DMS 273 (cell line): Measurements from ENCODE around the gene DNAJC6.
"Not testable (repeated sequence)": the region's sequence is repeated elsewhere in the genome, so short reads cannot be mapped to it uniquely, and the experiment has no call there.

Experiments
- DNase-seq: peaks from one replicate; lab custom pipeline; 2025; ENCODE audit not compliant: unreplicated experiment; lab: John Stamatoyannopoulos, UW

DNAJC6 gene

DNA sequence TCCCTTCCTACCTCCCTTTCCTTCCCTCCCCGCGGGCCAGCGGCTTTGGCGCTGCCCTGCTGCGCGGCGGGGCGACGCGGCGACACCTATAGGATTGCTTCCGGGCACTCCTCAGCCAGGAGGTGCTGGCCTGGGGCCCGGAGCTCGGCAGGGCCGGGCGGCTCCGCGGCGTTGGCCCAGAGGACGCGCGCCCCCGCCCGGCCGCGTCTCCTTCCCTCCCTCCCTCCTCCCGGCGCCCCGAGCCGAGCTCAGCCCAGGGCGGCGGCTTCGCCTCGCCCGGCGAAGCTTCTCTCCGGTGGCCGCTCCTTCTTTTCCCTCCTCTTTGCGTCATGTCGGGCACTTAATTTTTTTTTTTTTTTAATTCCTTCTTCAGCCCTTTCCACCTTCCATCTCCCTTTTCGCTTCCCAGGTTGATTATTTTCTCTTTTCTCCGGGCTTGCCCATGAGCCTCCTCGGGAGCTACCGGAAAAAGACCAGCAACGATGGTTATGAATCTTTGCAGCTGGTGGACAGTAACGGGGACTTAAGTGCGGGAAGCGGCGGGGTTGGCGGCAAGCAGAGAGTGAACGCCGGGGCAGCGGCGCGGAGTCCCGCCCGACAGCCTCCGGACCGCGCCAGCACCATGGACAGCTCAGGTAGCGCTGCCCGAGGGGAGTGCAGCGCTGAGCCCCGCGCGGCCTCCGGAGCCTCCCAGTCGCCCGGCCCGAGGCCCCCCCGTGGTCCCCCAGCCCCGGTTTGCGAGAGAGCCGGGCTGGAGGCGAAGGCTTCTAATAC, at the start of gene DNAJC6:
Gene DNAJC6 (plus strand): TSS at position 240 of the 774 bp plus-strand sequence. CDS start 203 bp downstream, at position 443.
- peak; percentile 93 for DNase-seq

DNA sequence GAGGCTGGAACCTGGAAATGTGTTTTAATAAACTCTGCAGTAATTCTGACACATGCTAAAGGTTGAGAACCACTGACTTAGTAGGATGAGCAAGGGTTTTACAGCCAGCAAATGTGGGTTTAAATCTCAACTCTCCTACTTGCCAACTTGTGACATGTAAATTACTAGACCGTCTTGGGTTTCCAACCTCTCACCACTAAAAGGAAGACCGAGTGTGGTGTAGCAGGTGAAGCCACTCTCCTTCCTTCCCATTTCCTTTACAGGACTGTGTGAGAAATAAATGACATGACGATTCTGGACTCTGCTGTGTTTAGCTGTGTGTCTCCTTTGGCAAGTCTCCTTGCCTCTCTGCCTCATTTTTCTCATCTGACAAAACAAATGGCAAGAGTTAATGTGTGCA, 49.5 kb upstream of the DNAJC6 start:
- no peak for DNase-seq

DNA sequence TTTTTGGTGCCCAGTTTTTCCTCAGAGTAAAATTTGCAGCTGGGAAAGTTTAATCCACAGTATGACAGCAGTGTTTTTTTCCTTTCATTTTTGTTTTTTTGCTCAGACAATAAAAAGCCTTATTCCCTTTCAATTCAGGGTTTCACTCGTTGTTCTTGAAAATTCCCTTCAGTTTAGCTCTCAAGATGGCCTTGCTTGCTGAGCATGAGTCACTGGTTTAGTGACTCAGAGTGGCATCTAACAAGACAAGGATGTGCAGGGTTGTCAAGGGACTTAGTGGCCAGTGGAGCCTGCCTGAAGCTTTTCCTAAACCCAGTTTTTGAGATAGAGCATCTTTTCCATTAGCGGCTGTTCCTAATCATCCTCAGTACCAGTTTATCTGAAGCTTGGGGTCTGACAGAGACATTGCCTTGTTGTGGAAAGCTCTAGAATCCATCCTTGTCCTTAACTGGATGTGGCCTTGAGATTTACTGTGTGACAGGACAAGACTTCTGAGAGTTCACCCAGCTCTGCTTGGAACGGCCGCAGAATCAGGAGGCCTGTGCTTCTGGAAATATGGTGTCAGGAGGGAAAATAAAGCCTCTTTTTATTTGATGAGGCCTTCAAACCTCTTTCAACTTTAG, 48.4 kb upstream of the DNAJC6 start:
- DNase-seq = no peak

DNA sequence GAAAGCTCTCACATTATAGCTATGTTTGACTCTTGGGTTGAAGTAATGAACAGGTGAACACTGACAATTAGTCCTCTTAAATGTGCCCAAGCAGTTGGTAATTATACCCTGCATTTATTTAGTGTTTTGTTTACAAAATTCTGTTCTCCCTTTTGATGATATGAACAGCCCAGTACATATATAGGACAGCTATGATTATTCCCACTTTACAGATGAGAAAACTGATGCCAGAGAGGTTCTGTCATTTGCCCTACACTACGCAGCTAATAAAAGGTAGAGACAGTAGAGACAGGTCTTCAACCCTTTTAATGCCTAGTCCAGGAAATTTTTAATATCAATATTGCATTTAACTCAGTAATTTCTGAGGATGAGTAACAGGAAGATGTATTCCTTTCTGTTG, 46.1 kb upstream of the DNAJC6 start:
- DNase-seq = no peak

DNA sequence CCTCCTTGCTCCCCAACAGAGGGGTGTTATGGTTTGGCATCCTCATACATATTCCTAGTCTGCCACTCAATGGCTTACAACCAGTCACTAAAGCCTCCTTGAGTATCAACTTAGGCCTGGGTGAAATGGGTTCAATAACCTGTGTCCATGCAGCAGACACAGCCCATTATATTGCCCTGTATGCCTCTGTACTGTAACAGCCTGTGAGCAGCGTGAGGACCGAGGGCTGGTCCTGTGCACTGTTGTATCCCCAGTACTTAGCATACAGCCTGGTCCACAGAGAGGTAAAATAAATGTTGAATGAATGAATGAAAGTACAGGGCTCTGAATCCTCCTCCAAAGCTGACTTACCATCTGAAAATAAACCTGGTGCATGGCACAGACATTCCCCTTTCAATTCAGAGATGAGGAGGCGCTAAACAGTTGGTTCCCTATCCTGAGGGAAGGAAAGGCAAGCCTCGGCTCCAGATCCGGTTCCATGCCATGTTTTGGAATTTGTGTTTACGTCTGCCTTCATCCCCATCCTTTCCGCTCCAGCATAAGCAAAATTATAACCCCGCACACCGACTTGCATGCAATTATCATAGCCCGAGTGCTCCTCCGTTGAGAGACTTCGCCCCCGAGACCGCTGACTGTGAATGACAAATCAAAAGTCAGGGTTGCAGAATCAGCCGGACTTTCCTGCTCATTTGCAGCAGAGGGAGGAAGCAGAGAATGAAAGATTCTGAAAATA, 45.0 kb upstream of the DNAJC6 start:
- DNase-seq = peak; percentile 87

DNA sequence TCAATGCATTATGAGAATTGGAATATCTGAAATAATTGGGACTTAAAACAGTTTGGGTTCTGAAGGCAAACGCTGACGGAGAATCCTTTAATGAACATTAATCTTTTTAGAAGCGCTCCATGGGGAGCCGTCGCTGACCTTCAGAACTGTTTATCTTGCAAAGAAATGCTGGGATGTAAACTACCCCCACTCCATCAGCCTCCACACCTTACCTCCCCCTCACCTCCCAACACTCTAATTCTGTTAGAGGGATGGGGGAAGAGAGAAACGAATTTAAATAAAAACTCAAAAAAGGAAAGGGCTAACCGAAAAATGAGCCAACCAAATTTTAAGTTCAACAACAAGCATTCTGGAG, 44.1 kb upstream of the DNAJC6 start:
- no peak for DNase-seq

DNA sequence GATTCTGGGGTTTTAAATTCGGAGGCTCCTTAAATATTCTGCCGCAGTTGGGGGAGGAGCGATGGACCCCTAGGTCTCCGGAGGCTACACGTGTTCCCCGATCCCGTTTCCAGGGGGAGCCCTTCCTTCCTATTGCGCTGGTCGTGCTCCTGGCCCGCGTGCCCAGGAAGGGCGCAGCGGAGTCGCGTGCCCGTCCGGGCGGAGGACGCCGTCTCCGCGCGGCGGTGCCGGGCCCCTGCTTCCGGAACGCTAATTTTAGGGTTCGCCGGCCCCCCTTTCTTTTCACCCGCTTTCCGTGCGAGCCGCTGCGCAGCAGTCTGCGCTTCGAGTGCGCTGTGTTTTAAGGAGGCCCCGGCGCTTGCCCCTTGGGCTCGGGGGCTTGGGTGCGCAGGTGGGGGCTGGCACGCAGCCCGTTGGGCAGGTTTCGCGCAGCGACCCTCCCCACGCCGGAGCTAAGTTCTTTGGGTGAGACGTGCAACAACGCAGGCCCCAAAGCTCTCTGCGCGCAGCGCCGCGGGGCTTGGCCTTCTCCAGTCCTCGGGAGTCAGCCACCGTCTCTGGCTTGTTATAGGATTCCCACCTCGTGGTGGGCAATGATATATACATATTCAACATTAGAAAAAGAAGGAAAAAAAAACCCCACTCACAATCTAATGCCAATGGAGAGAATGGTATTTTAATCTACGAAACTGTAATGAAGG, 43.5 kb upstream of the DNAJC6 start:
- DNase-seq = peak; percentile 86

DNA sequence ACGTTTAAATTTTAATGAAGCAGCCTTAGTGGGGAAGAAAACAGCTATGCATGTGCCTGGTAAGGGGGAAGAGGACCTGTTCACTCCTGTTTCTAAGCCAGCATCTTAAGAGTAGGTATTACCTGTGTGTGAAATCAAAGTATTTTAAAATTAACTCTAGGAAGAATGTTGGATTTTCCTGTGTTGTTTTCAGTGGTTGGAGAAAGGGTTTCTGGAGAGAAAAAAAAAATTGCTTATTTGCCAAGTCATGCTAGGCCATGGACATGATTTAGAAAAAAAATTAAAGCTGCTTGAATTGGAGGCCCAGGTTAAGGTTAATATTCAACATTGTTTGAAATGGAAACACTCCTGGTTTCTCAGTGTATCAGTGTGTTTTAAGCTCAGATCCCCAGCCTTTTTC, 42.9 kb upstream of the DNAJC6 start:
- no peak for DNase-seq

DNA sequence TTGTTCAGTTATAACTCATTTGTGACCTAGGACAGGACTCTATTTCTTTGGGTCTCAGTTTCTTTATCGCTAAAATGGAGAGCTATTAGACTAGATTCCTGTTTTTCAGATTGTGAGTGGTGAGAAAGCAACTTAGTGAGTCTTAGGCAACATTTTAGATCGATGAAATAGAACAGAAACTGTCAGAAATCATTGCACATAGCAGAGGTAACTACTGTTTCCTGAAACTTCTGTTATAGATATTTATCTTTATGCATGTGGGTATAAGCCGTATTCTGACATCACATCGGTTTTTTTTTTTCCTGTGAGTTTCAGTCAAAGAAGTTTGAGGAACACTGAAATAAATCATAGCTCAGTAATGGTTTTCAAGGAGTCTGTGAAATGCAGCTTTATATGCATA, 42.1 kb upstream of the DNAJC6 start:
- DNase-seq = no peak

DNA sequence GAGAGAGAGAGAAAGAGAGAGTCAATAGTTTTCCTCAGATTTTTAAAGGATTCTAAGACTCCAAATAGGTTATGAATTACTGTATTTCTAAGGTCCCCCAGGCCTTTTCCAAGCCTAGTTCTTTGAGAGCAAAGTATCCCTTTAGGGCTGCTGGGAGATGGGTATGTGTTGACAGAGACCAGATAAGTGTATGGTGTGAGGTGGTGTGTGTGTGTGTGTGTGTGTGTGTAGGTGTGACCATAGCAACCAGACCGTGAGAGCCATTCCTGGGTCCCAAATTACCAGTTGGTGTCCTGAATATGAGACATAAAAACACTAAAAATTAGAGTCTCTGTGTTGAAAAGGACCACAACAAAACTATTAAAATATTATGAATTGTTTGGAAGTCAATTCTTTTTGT, 41.7 kb upstream of the DNAJC6 start:
- peak; percentile 7 for DNase-seq

DNA sequence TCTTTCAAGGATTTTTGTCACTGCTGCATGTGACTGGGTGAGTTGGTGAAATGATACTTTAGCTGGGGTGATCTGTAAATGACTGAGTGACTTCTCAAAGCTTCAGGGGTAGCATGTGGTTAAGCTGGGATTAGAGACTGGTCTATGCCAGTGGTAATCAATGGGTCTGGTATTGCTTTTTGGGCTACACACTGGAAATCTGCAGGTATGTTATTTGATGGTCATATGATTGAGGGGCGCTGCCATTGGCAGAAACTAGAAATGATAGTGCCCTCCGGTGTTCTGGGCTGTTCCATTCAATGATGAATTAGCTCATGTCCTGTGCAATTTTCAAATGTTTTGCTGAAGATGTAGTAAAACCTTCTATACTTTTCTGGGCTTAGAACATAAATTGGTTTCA, 39.7 kb upstream of the DNAJC6 start:
- no peak for DNase-seq

DNA sequence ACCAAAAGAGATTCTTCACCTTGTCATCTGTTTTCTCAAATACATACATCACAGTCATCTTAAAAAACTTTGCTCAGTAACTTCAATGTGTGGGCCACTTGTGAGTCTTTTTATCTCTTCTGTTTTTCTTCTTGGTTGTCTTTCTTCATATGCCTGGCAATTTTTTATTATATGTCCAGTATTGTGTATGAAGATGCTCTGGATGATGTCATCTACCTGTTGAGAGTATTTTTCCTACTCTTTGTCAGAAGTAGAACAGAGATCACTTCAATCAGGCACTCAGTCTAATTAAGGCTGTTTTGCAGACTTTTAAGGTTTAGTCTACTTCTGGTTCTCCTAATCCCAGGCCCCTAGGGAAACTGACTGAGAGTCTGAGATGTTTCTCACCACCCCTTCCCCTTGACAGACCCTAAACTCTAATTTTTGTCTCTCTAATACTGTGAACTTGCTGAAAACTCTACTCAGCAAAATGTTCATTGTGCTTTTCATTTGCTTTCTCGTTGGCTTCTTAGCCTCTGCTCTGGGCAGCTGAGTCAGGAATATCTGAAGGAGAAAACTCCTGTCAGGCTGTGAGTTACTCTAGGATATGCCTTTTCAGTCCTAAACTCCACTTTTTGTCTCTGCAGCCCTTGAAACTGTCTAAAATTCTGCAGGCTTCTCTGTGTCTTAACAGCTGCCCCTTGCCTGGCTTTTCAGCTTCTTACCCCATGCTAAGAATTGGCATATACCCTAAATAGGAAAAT, 33.0 kb upstream of the DNAJC6 start:
- no peak for DNase-seq

DNA sequence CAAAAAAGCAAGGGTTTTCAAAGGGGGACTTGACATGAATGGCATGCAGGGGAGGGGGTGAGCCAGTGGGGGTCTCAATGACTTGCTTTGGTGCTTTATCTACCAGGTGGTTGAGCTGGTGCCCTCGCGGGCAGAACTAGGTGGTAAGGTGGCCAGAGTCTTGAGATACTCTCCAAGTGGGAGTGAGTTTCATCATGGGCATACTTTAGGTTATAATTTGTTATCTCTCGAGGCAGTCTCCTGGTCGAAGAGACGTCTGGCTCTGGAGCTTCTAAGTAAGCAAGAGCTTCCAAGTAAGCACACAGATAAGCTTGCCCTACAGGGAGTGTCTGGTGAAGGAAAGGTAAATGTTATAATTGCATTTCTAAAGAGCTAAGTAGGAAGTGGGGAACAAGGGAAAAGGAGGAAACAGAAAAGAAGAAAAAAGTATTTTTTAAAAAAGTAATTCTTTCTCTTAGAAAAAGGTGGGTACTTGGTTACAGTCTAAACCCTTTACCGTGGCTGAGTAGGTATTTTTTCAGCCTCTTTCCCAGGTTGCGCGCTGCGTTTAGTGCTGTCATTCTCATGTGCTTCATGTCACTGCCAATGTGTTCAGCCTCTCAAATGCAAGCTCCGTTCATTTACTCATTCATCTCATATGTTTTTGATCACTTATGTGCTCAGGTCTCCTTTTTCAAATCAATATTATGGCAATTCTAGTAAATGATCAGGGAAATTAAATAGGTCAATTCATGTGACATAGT, 31.6 kb upstream of the DNAJC6 start:
- no peak for DNase-seq

DNA sequence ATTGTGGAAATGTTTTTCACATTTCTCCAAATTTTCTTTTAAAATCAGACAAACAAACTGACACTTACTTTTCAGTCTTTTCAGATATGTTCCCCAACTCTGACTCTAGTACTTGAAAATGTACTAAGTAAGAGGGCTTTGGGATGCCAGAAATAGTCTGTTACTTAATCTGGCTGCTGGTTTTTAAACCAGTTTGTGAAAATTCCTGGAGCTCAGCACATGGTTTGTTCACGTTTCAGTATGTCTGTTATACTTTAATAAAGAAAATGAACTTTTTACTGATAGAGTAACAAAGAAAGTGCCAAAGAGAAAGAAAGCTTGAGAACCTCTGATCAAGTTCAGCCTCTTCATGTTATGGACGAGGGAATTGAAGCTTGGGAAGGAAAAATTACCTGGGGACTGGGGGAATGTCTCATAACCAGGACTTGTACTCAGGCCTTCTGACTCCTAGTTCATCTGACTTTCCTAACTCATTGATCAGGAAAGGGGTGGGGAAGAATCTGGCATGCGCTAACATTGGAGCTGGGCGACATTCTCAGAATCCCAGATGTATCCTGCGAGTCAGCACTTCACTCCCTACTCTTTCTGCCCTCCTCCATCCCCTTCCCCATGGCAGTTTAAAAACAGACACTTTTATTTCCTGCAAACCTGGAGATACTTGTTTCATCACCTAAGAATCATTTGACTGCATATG, 30.8 kb upstream of the DNAJC6 start:
- no peak for DNase-seq

DNA sequence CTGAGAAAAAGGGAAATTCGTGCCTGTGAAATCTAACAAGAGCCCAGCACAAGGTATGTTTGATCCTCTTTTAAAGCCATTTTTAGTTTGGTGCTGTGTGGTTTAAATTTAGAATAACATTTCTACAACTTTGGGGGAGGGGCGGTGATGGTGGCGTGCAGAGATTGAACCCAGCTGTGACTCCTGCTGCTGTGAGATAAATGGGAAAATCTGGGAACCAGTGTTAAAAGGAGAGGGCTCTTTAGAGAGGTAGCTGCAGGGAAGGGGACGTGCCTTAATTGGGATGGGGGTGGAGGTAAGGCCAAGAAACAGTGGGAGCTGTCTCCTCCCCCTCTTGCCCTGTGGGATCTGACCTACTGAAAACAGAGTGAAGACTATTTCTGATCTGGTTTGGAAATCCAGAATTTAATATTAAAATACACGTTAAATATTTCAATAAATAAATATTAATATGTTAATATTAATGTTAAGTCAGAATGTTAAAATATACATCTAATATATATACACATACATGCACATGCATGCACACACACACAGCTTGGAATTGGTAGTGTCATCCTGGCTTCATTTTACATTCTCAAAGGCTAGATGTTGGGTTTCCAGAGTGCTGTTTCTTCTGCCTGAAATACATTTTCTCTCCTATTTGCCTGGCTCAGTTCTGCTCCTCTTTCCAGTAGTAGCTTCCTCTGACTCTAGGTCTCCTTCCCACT, 30.1 kb upstream of the DNAJC6 start:
- no peak for DNase-seq

DNA sequence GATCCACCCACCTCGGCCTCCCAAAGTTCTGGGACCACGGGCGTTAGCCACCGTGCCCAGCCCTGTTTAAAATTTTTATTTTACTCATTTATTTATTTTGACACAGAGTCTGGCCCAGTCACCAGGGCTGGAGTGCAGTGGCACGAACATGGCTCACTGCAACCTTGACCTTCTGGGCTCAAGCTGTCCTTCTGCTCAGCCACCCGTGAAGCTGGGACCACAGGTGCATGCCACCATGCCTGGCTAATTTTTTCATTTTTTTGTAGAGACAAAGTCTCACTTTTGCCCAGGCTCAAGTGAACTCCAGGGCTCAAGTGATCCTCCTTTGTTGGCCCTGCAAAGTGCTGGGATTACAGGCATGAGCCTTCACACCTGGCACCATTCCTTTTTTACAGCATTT, 27.5 kb upstream of the DNAJC6 start:
- DNase-seq = no peak

DNA sequence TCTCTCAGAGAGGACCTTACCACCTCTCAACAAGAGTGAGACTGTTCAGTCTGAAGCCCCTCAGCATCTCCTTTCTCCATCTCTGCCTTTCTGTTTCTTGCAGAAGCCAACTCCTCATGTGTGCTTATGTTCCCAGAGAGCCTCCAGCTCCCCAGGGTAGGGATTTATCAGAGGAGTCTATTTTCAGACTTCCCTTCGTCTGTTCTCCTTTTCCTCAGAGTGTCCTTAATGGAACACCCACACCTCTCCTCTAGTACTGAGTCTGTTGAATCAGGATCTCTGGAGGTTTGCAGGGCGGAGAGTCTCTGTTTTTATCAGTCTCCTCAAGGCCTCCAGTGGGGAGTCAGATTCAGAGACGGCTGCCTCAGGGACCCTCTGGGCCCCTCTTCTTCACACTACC, 25.1 kb upstream of the DNAJC6 start:
- no peak for DNase-seq

DNA sequence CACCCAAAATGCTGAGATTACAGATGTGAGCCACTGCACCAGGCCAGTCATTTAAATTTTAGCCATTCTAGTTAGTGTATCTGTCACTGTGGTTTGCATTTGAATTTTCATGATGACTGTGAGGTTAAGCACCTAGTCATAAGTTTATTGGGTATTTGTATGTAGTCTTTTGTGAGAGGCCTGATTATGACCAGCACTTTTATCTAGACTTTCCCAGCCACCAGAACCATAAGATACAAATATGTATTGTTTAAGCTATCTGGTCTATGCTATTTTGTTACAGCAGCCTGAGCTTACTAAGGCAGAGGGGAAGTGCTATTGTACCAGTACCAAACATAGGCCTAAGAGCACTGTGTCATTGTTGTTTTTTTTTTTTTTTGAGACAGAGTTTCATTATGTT, 19.9 kb upstream of the DNAJC6 start:
- no peak for DNase-seq

DNA sequence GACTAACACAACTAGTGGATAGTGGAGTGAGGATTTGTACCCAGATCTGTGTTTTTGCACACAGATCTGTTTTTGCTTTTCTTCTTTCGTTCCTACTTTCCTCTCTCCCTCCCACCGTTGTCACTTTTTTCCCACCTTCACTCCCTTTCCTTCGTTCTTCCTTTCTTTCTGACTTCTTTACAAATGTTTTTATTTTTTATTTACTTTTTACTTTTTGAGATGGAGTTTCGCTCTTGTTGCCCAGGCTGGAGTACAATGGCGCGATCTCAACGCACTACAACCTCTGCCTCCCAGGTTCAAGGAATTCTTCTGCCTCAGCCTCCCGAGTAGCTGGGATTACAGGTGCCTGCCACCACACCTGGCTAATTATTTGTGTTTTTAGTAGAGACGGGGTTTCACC, 17.5 kb upstream of the DNAJC6 start:
- DNase-seq = not testable (repeated sequence)
